Mucosa of stomach (tissue), 1 donor: Measurements from ENCODE around the gene KLF4.
A peak's percentile ranks its signal among the peaks of the same experiment; 100 is the strongest.

ENCODE experiments used
- H3K27me3 ChIP-seq: one replicate; pipeline ENCODE4 v1.7.0; 2013; ENCODE audit warnings: mild to moderate bottlenecking, low read length; ENCODE audit not compliant: control insufficient read depth, insufficient read depth
- H3K36me3 ChIP-seq: one replicate; pipeline ENCODE4 v1.7.0; 2013; ENCODE audit warnings: low read length; ENCODE audit not compliant: control insufficient read depth, insufficient read depth
- H3K4me1 ChIP-seq: one replicate; pipeline ENCODE4 v1.7.0; 2013; ENCODE audit warnings: mild to moderate bottlenecking, low read length; ENCODE audit not compliant: control insufficient read depth, insufficient read depth
- H3K4me3 ChIP-seq: one replicate; pipeline ENCODE4 v1.7.0; 2013; ENCODE audit warnings: low read length
- H3K9ac ChIP-seq: one replicate; pipeline ENCODE4 v1.7.0; 2013; ENCODE audit warnings: mild to moderate bottlenecking, low read length, moderate library complexity
- H3K9me3 ChIP-seq: one replicate; pipeline ENCODE4 v1.7.0; 2013; ENCODE audit warnings: mild to moderate bottlenecking, low read length, moderate library complexity; ENCODE audit not compliant: control insufficient read depth
- donor health status: Pancreatic carcinoma.

KLF4 gene

GRCh38 chr9:107489687-107490605 is at the start of gene KLF4:
Gene KLF4, minus strand, starts transcription at chr9:107489769. Its CDS starts 597 bp downstream, at chr9:107489172.
- peaks cover 16% of the 10 kb centered on the region for H3K4me1 ChIP-seq
- no peaks in the 10 kb centered on the region for H3K9me3 ChIP-seq
- H3K27me3 ChIP-seq = no peaks in the 10 kb centered on the region

GRCh38 chr9:107536462-107536861 is 46.9 kb upstream of the KLF4 start:
- Histone ChIP-seq H3K9ac (no peak overlapping the region), H3K27me3 (no peaks in the 10 kb centered on the region), H3K9me3 (no peaks in the 10 kb centered on the region), H3K4me3 (no peak overlapping the region), H3K4me1 (no peaks in the 10 kb centered on the region), H3K36me3 (no peaks in the 10 kb centered on the region)

More at GRCh38 chr9:107489687-107490605, at the start of gene KLF4:
- H3K9ac ChIP-seq = peak within 1 kb of the TSS; percentile 96
- H3K4me3 ChIP-seq = peak within 1 kb of the TSS; percentile 42
- H3K36me3 ChIP-seq = peaks cover 24% of the 10 kb centered on the region

- H3K9me3 ChIP-seq = no peaks in the 10 kb centered on the region
- H3K9ac ChIP-seq = no peak overlapping the region
- H3K4me1 ChIP-seq = no peaks in the 10 kb centered on the region
- H3K4me3 ChIP-seq = no peak overlapping the region
- H3K27me3 ChIP-seq = no peaks in the 10 kb centered on the region
- H3K36me3 ChIP-seq = no peaks in the 10 kb centered on the region
Observed at GRCh38 chr9:107534510-107535078, 45.0 kb upstream of the KLF4 start.

- Histone ChIP-seq H3K9me3 (no peaks in the 10 kb centered on the region), H3K36me3 (no peaks in the 10 kb centered on the region), H3K4me1 (no peaks in the 10 kb centered on the region), H3K4me3 (no peak overlapping the region), H3K9ac (no peak overlapping the region), H3K27me3 (no peaks in the 10 kb centered on the region)
Observed at GRCh38 chr9:107530679-107531078, 41.1 kb upstream of the KLF4 start.

GRCh38 chr9:107528686-107529085 is 39.1 kb upstream of the KLF4 start:
- Histone ChIP-seq H3K9ac (no peak overlapping the region), H3K4me3 (no peak overlapping the region), H3K36me3 (no peaks in the 10 kb centered on the region), H3K27me3 (no peaks in the 10 kb centered on the region), H3K4me1 (no peaks in the 10 kb centered on the region), H3K9me3 (no peaks in the 10 kb centered on the region)

- peaks cover 1% of the 10 kb centered on the region for H3K4me1 ChIP-seq
- H3K9me3 ChIP-seq = no peaks in the 10 kb centered on the region
- no peak overlapping the region for H3K9ac ChIP-seq
- no peak overlapping the region for H3K4me3 ChIP-seq
- H3K36me3 ChIP-seq = no peaks in the 10 kb centered on the region
- no peaks in the 10 kb centered on the region for H3K27me3 ChIP-seq
Observed at GRCh38 chr9:107523539-107523938, 34.0 kb upstream of the KLF4 start.

- Histone ChIP-seq H3K9me3 (no peaks in the 10 kb centered on the region), H3K36me3 (no peaks in the 10 kb centered on the region), H3K9ac (no peak overlapping the region), H3K4me1 (peaks cover 7% of the 10 kb centered on the region), H3K27me3 (no peaks in the 10 kb centered on the region), H3K4me3 (no peak overlapping the region)
Observed at GRCh38 chr9:107520186-107520585, 30.6 kb upstream of the KLF4 start.

- Histone ChIP-seq H3K4me1 (peaks cover 7% of the 10 kb centered on the region), H3K27me3 (no peaks in the 10 kb centered on the region), H3K9me3 (no peaks in the 10 kb centered on the region), H3K9ac (no peak overlapping the region), H3K4me3 (no peak overlapping the region), H3K36me3 (no peaks in the 10 kb centered on the region)
Observed at GRCh38 chr9:107518037-107518807, 28.7 kb upstream of the KLF4 start.

- H3K4me3 ChIP-seq = no peak overlapping the region
- H3K9ac ChIP-seq = no peak overlapping the region
- H3K27me3 ChIP-seq = no peaks in the 10 kb centered on the region
Observed at GRCh38 chr9:107513464-107514100, 24.0 kb upstream of the KLF4 start.

GRCh38 chr9:107504585-107505455 is 15.3 kb upstream of the KLF4 start:
- peak overlapping the region; percentile 6 for H3K9ac ChIP-seq
- no peaks in the 10 kb centered on the region for H3K36me3 ChIP-seq
- H3K4me3 ChIP-seq = peak overlapping the region; percentile 5
- H3K4me1 ChIP-seq = peaks cover 26% of the 10 kb centered on the region
- H3K9me3 ChIP-seq = no peaks in the 10 kb centered on the region
- H3K27me3 ChIP-seq = no peaks in the 10 kb centered on the region

More at GRCh38 chr9:107513464-107514100, 24.0 kb upstream of the KLF4 start:
- Histone ChIP-seq H3K4me1 (peaks cover 15% of the 10 kb centered on the region), H3K9me3 (no peaks in the 10 kb centered on the region), H3K36me3 (no peaks in the 10 kb centered on the region)

- Histone ChIP-seq H3K36me3 (no peaks in the 10 kb centered on the region), H3K4me3 (no peak overlapping the region)
Observed at GRCh38 chr9:107502464-107502863, 12.9 kb upstream of the KLF4 start.

More at GRCh38 chr9:107502464-107502863, 12.9 kb upstream of the KLF4 start:
- H3K27me3 ChIP-seq = no peaks in the 10 kb centered on the region
- H3K9me3 ChIP-seq = no peaks in the 10 kb centered on the region
- H3K4me1 ChIP-seq = peaks cover 19% of the 10 kb centered on the region
- no peak overlapping the region for H3K9ac ChIP-seq
